GM12878 (cell line): ENCODE data around the gene NPVF. TPM values are rescaled to one million over a fixed set of nuclear protein-coding genes. Genes with fewer than 3 reads are reported as not detected.

Source experiments
- ATAC-seq: fragments of 200-7000 bp; cut with Tn5 transposase; 3 replicates; pipeline ENCODE4 v1.9.1; 2020; ENCODE audit warnings: mild to moderate bottlenecking, moderate library complexity
- BruUV-seq: library from RNA; stranded (reverse); fragments of 400-500 nt; replicated peaks from 2 replicates; lab custom pipeline; 2021; lab: Mats Ljungman, UMichigan
- CTCF ChIA-PET: fragments of 300-600 bp; sonication (Branson Sonifier 250); formaldehyde crosslinking; extraction: SDS; loops from one replicate; lab custom pipeline; 2021; ENCODE audit warnings: inconsistent platforms; lab: Yijun Ruan, JAX
- POLR2A ChIA-PET: fragments of 350-600 bp; formaldehyde crosslinking; extraction: SDS; loops from one replicate; lab custom pipeline; 2021; ENCODE audit warnings: inconsistent platforms; lab: Charles Lee
- RAD21 ChIA-PET: fragments of 300-600 bp; sonication (Branson Sonifier 250); formaldehyde crosslinking; loops from one replicate; lab custom pipeline; 2023; ENCODE audit warnings: antibody characterized with exemption; ENCODE audit not compliant: unreplicated experiment; lab: Charles Lee
- SMC1A ChIA-PET: fragments of 300-600 bp; sonication (Branson Sonifier 250); formaldehyde crosslinking; loops from one replicate; lab custom pipeline; 2023; ENCODE audit not compliant: unreplicated experiment, uncharacterized antibody; lab: Charles Lee
- DNase-seq: peaks from one replicate; pipeline ENCODE4 v3.0.0-alpha.2; 2011; ENCODE audit warnings: low read depth, low spot score
- FAIRE-seq: peaks from 3 replicates; lab custom pipeline; 2011; peaks lifted over from hg19 to GRCh38; lab: Jason Lieb, UNC
- H2AFZ ChIP-seq: 2 replicates; pipeline ENCODE4 v1.6.0; 2011; ENCODE audit warnings: low read depth, low read length, control low read depth; ENCODE audit not compliant: control insufficient read depth
- H3K27ac ChIP-seq: 2 replicates; pipeline ENCODE4 v1.5.1; 2011; ENCODE audit warnings: control low read depth; ENCODE audit not compliant: control insufficient read depth, insufficient read depth
- H3K27me3 ChIP-seq, 2 experiments: replicated peaks in 1 of 2; 2 replicates each; pipeline versions ENCODE4 v1.6.0 to v1.6.1; 2011; ENCODE audit warnings: low read length in 1 of 2; ENCODE audit not compliant: control insufficient read depth in 2 of 2, insufficient read depth in 2 of 2
- H3K36me3 ChIP-seq, 2 experiments: 2 replicates each; pipeline ENCODE4 v1.5.1; 2011; ENCODE audit warnings: low read length in 1 of 2; ENCODE audit not compliant: control insufficient read depth in 2 of 2, insufficient read depth in 2 of 2
- H3K4me1 ChIP-seq: 2 replicates; pipeline ENCODE4 v1.6.1; 2011; ENCODE audit warnings: mild to moderate bottlenecking, low read length, moderate library complexity, mixed read lengths; ENCODE audit not compliant: control insufficient read depth, insufficient read depth
- H3K4me2 ChIP-seq: 2 replicates; pipeline ENCODE4 v1.6.0; 2011; ENCODE audit warnings: control low read depth; ENCODE audit not compliant: control insufficient read depth, insufficient read depth
- H3K4me3 ChIP-seq: fragments of 200-600 bp; sonication (generic); 2 replicates; pipeline ENCODE4 v1.5.1; 2016
- H3K79me2 ChIP-seq: 2 replicates; pipeline ENCODE4 v1.6.0; 2011; ENCODE audit warnings: low read length; ENCODE audit not compliant: control insufficient read depth, insufficient read depth
- H3K9ac ChIP-seq: 2 replicates; pipeline ENCODE4 v1.8.0; 2011; ENCODE audit warnings: low read length, control low read depth, mixed read lengths; ENCODE audit not compliant: control insufficient read depth, insufficient read depth
- H3K9me3 ChIP-seq: replicated peaks from 3 replicates; pipeline ENCODE4 v1.5.1; 2011; ENCODE audit warnings: mild to moderate bottlenecking, low read length; ENCODE audit not compliant: control insufficient read depth, insufficient read depth
- H4K20me1 ChIP-seq: 2 replicates; pipeline ENCODE4 v1.6.0; 2011; ENCODE audit not compliant: control insufficient read depth, insufficient read depth
- CBX3 ChIP-seq: fragments of 200-600 bp; sonication (generic); IDR thresholded peaks from 2 replicates; pipeline ENCODE4 v1.6.1; 2016; ENCODE audit warnings: low read depth, borderline replicate concordance
- EED ChIP-seq: sonication (generic); IDR thresholded peaks from 2 replicates; pipeline ENCODE4 v1.6.1; 2016; ENCODE audit warnings: antibody characterized with exemption, low read depth
- FOS ChIP-seq: IDR thresholded peaks from 3 replicates; pipeline ENCODE4 v1.6.1; 2011; ENCODE audit warnings: borderline replicate concordance; ENCODE audit not compliant: insufficient read length; ENCODE audit errors: extremely low read depth
- FOXK2 ChIP-seq: fragments of 450-650 bp; IDR thresholded peaks from 2 replicates; pipeline ENCODE4 v1.6.1; 2017; ENCODE audit warnings: mild to moderate bottlenecking, moderate library complexity
- GATAD2B ChIP-seq: fragments of 450-650 bp; conservative IDR thresholded peaks from 2 replicates; pipeline ENCODE4 v1.6.1; 2017; ENCODE audit warnings: low read depth, mild to moderate bottlenecking, moderate library complexity
- KAT2A ChIP-seq: conservative IDR thresholded peaks from 2 replicates; pipeline ENCODE4 v1.6.1; 2011; ENCODE audit warnings: low read depth, low read length; ENCODE audit not compliant: control insufficient read depth
- KLF5 ChIP-seq: fragments of 450-650 bp; IDR thresholded peaks from 2 replicates; pipeline ENCODE4 v1.6.1; 2014; ENCODE audit warnings: mild to moderate bottlenecking; ENCODE audit not compliant: partially characterized antibody
- PAX8 ChIP-seq: fragments of 450-650 bp; IDR thresholded peaks from 2 replicates; pipeline ENCODE4 v1.6.1; 2017; ENCODE audit warnings: mild to moderate bottlenecking, moderate library complexity
- SMC3 ChIP-seq: IDR thresholded peaks from 2 replicates; pipeline ENCODE4 v1.6.1; 2011; ENCODE audit warnings: low read length, improper control_type of control experiment, borderline replicate concordance
- ZNF622 ChIP-seq: fragments of 450-650 bp; IDR thresholded peaks from 2 replicates; pipeline ENCODE4 v1.6.1; 2017; ENCODE audit warnings: mild to moderate bottlenecking, inconsistent platforms
- WGBS: methylation state at CpG from one replicate; pipeline ENCODE4 v1.1.6; 2016; ENCODE audit warnings: low lambda C conversion rate; ENCODE audit not compliant: insufficient replicate concordance, insufficient coverage; ENCODE audit errors: missing lambda C conversion rate; 5-methylcytosine and 5-hydroxymethylcytosine counted together
- in situ Hi-C: fragments of 300-500 bp; cut with MboI; formaldehyde crosslinking; loops from 9 replicates; pipeline ENCODE4 v1.14.3; 2018; ENCODE audit warnings: mixed read lengths
- intact Hi-C: fragments of 100-400 bp; cut with micrococcal nuclease; formaldehyde crosslinking; loops from one replicate; pipeline ENCODE4 v1.14.2; 2022; ENCODE audit not compliant: unreplicated experiment
- polyA plus RNA-seq, 11 experiments: library from polyadenylated mRNA; depleted of rRNA in 4 of 11; unstranded in 6 of 11; stranded (reverse) in 5 of 11; fragments of >200 nt; fragmentation: Nextera tagmentation in 4 of 11; fragmentation: Illumina TruSeq in 1 of 11; extraction: Ambion mirVana in 4 of 11; extraction: Trizol in 1 of 11; gene quantifications; 1 replicate in 1 of 11; 2 replicates in 10 of 11; pipeline versions ENCODE4 v1.2.1 to v1.2.3, GENCODE V29; 2011 to 2016; ENCODE audit warnings: inconsistent platforms in 2 of 11, missing spikeins in 2 of 11, low read depth in 1 of 11
- total RNA-seq, 4 experiments: library from RNA; depleted of rRNA in 3 of 4; stranded (reverse); fragments of >200 nt in 3 of 4; fragmentation: Illumina TruSeq in 1 of 4; extraction: Trizol in 1 of 4; gene quantifications; 2 replicates each; pipeline versions ENCODE4 v1.2.1 to v1.2.3, GENCODE V29; 2013 to 2021
- TF ChIP-seq, protein P1 (sequence below): IDR thresholded peaks from 2 replicates; pipeline ENCODE4 v1.6.1; 2012; ENCODE audit warnings: low read depth, low read length, improper control_type of control experiment
- TF ChIP-seq, protein P2 (sequence below), 3 experiments: IDR thresholded peaks in 2 of 3; conservative IDR thresholded peaks in 1 of 3; 2 replicates each; pipeline ENCODE4 v1.5.1; 2011; ENCODE audit warnings: low read depth in 3 of 3, low read length in 3 of 3, mild to moderate bottlenecking in 3 of 3, control low read depth in 2 of 3, moderate library complexity in 2 of 3, inconsistent platforms in 1 of 3, mixed read lengths in 1 of 3; ENCODE audit not compliant: control insufficient read depth in 2 of 3, insufficient read depth in 1 of 3; ENCODE audit errors: extremely low read depth in 1 of 3

Gene NPVF
- total and polyA plus RNA-seq, 10 of the 15 experiments (the other 5 are each of a cell fraction or from before 2014, with no cell fraction given), result not detected

GRCh38 chr7:25238066-25238725 lies 9.9 kb upstream of the NPVF start:
- DNase-seq, result no peak
- intact Hi-C loops (no loop called here), in situ Hi-C loops (no loop called here)
- no TSS peak for BruUV-seq
- no peak for ATAC-seq
- Histone ChIP-seq H4K20me1 (no peaks in the 10 kb centered on the region), H3K4me3 (no peak overlapping the region), H3K9me3 (no peaks in the 10 kb centered on the region), H3K27me3 (peaks cover 2 to 5% of the 10 kb centered on the region in 2 experiments; a peak in 3 of 4 replicates), H3K4me1 (no peaks in the 10 kb centered on the region), H3K9ac (no peak overlapping the region), H3K4me2 (no peak overlapping the region), H3K79me2 (no peaks in the 10 kb centered on the region), H3K27ac (no peak overlapping the region), H3K36me3 (no peaks in the 10 kb centered on the region), H2AFZ (no peak overlapping the region)
- no peak for FAIRE-seq
- POLR2A ChIA-PET, result no interaction called here
- CTCF ChIA-PET, result no interaction called here
- SMC1A ChIA-PET, result interaction anchor here (0.9 kb wide), 1 partner anchor 10 kb away, joined by 3 read pairs; the partner anchor contains the start of gene NPVF
- RAD21 ChIA-PET, result no interaction called here
- 51% methylated on average over 2 of the region's 2 CpGs for WGBS
- no peak for TF ChIP-seq CBX3
- TF ChIP-seq, protein P1, sequence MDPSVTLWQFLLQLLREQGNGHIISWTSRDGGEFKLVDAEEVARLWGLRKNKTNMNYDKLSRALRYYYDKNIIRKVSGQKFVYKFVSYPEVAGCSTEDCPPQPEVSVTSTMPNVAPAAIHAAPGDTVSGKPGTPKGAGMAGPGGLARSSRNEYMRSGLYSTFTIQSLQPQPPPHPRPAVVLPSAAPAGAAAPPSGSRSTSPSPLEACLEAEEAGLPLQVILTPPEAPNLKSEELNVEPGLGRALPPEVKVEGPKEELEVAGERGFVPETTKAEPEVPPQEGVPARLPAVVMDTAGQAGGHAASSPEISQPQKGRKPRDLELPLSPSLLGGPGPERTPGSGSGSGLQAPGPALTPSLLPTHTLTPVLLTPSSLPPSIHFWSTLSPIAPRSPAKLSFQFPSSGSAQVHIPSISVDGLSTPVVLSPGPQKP, result no peak
- no peak for TF ChIP-seq GATAD2B
- TF ChIP-seq, all 136 proteins: peak for 0

- Histone ChIP-seq H2AFZ (no peak overlapping the region), H3K79me2 (no peaks in the 10 kb centered on the region), H3K4me2 (no peak overlapping the region), H3K9ac (no peak overlapping the region), H3K27me3 (peaks cover 1 to 2% of the 10 kb centered on the region in 2 experiments; a peak in 2 of 4 replicates), H4K20me1 (no peaks in the 10 kb centered on the region), H3K36me3 (no peaks in the 10 kb centered on the region), H3K4me1 (no peaks in the 10 kb centered on the region), H3K27ac (no peak overlapping the region), H3K4me3 (no peak overlapping the region), H3K9me3 (no peaks in the 10 kb centered on the region)
- intact Hi-C loops, result no loop called here
- ChIA-PET CTCF (interaction anchor here (0.8 to 1.1 kb wide), 2 partner anchors 24 to 225 kb away, joined by 3 to 5 read pairs; no protein-coding TSS in a partner anchor), SMC1A (no interaction called here), RAD21 (no interaction called here), POLR2A (no interaction called here)
- in situ Hi-C loops, result no loop called here
- no TSS peak for BruUV-seq
- FAIRE-seq (no peak), ATAC-seq (no peak), DNase-seq (no peak)
- 29% methylated on average over 3 of the region's 3 CpGs for WGBS
- TF ChIP-seq FOXK2 (no peak), EED (no peak), SMC3 (no peak), KLF5 (no peak), ZNF622 (no peak), FOS (no peak), PAX8 (no peak), KAT2A (no peak)
- TF ChIP-seq, protein P2, sequence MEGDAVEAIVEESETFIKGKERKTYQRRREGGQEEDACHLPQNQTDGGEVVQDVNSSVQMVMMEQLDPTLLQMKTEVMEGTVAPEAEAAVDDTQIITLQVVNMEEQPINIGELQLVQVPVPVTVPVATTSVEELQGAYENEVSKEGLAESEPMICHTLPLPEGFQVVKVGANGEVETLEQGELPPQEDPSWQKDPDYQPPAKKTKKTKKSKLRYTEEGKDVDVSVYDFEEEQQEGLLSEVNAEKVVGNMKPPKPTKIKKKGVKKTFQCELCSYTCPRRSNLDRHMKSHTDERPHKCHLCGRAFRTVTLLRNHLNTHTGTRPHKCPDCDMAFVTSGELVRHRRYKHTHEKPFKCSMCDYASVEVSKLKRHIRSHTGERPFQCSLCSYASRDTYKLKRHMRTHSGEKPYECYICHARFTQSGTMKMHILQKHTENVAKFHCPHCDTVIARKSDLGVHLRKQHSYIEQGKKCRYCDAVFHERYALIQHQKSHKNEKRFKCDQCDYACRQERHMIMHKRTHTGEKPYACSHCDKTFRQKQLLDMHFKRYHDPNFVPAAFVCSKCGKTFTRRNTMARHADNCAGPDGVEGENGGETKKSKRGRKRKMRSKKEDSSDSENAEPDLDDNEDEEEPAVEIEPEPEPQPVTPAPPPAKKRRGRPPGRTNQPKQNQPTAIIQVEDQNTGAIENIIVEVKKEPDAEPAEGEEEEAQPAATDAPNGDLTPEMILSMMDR (IDR thresholded peaks at IDR 0.05 in 2 of 3, conservative IDR thresholded peaks at IDR 0.05 in 1 of 3; ENCODE audit: control insufficient read depth in 2 of 3, extremely low read depth in 1 of 3, insufficient read depth in 1 of 3, low read depth in 3 of 3, low read length in 3 of 3), result no peak
Measured at GRCh38 chr7:25235471-25235870, 7.2 kb upstream of the NPVF start.
